ENCODE measurements around the gene ZNF764.

The ZNF764 gene

DNA sequence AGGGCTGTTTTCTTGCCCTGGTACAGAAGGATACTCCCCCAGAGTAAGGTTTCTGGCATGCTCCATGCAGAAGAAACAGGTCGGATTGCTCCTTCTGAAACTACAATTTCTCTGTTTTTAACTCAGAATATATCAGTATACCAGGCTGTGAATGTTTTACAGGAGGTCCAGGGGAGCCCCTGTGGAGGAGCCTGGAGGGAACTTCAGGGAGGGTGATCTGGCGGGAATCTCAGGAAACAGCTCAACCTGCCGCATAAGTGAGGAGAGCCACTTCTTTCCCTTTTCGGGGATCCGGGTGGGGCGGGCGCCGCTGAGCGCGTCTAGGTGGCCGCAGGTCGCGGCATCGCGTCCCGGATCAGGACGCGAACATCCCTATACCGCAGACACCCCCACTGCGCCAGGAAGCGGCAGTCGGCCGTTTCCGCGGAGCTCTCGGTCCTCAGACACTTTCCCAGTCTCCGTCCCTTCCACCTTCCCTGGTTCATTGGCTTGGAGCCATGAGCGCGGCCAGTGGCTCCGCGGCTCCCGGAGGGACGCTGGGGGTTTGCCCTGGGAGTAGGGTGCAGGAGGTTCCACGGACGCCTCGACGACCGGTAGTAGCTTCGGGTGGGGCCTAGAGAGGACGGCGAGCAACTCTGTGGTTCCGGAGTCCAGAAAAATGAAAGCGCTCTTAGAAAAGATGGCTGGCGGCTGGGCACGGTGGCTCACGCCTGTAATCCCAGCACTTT is 3.1 kb upstream of the ZNF764 start:
- Histone ChIP-seq H3K4me3 (ENCODE audit: low read length in 2 of 2) (peak overlapping the region; percentile 69 to 76), H3K9me3 (ENCODE audit: control insufficient read depth in 2 of 2, low read length in 2 of 2) (no peaks in the 10 kb centered on the region), H3K36me3 (ENCODE audit: control insufficient read depth in 2 of 2, insufficient read depth in 2 of 2, low read length in 2 of 2) (no peaks in the 10 kb centered on the region), H3K27me3 (ENCODE audit: control insufficient read depth in 1 of 2, insufficient read depth in 2 of 2, low read length in 2 of 2) (no peaks in the 10 kb centered on the region), H3K4me1 (ENCODE audit: control insufficient read depth, insufficient read depth, low read length) (peaks cover 16% of the 10 kb centered on the region), H3K27ac (ENCODE audit: low read length) (no peak overlapping the region), H3K9ac (ENCODE audit: low read length in 2 of 2) (peak overlapping the region; percentile 57 to 66)

GRCh38 chr16:30559690-30560089 is 1.5 kb upstream of the ZNF764 start:
- Histone ChIP-seq H3K9ac (ENCODE audit: low read length in 2 of 2) (no peak overlapping the region), H3K36me3 (ENCODE audit: control insufficient read depth in 2 of 2, insufficient read depth in 2 of 2, low read length in 2 of 2) (peaks cover 0 to 2% of the 10 kb centered on the region in 2 donors), H3K9me3 (ENCODE audit: control insufficient read depth in 2 of 2, low read length in 2 of 2) (no peaks in the 10 kb centered on the region), H3K4me1 (ENCODE audit: control insufficient read depth, insufficient read depth, low read length) (peaks cover 16% of the 10 kb centered on the region), H3K27ac (ENCODE audit: low read length) (no peak overlapping the region), H3K4me3 (ENCODE audit: low read length in 2 of 2) (no peak overlapping the region), H3K27me3 (ENCODE audit: control insufficient read depth in 1 of 2, insufficient read depth in 2 of 2, low read length in 2 of 2) (no peaks in the 10 kb centered on the region)

DNA sequence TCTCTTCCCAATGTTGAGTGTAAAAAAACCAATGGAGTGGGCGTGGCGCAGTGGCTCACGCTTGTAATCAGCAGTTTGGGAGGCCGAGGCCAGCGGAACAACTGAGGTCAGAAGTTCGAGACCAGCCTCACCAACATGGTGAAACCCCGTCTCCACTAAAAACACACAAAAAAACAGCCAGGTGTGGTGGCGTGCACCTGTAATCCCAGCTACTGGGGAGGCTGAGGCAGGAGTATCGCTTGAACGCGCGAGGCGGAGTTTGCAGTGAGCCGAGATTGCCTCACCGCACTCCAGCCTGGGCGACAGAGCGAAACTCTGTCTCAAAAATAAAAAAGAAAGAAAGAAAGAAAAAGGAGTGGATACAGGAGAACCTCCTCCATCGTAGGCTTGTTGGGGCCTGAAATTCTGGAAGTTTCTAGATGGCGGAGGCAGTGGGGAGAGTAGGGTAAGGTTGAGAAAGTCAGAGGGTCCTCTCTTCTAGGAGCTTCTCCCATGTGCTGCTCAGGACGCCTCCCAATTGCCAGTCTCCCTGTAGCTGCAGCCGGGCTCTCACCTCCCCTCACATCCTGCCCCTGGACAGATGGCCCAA is 709 bp upstream of the ZNF764 start:
- peaks cover 16% of the 10 kb centered on the region for H3K4me1 ChIP-seq (ENCODE audit: control insufficient read depth, insufficient read depth, low read length)
- H3K4me3 ChIP-seq (ENCODE audit: low read length in 2 of 2) = peak overlapping the region; percentile 69 to 84
- peaks cover 0 to 3% of the 10 kb centered on the region in 2 donors for H3K36me3 ChIP-seq (ENCODE audit: control insufficient read depth in 2 of 2, insufficient read depth in 2 of 2, low read length in 2 of 2)
- no peaks in the 10 kb centered on the region for H3K9me3 ChIP-seq (ENCODE audit: control insufficient read depth in 2 of 2, low read length in 2 of 2)
- H3K27ac ChIP-seq (ENCODE audit: low read length) = peak overlapping the region; percentile 91
- H3K27me3 ChIP-seq (ENCODE audit: control insufficient read depth in 1 of 2, insufficient read depth in 2 of 2, low read length in 2 of 2) = no peaks in the 10 kb centered on the region
- H3K9ac ChIP-seq (ENCODE audit: low read length in 2 of 2) = peak overlapping the region; percentile 62 to 71

GRCh38 chr16:30557707-30557956 is 542 bp downstream of the ZNF764 start:
- Histone ChIP-seq H3K4me1 (ENCODE audit: control insufficient read depth, insufficient read depth, low read length) (peaks cover 16% of the 10 kb centered on the region), H3K9ac (ENCODE audit: low read length in 2 of 2) (peak overlapping the region; percentile 84 to 86), H3K36me3 (ENCODE audit: control insufficient read depth in 2 of 2, insufficient read depth in 2 of 2, low read length in 2 of 2) (peaks cover 0 to 8% of the 10 kb centered on the region in 2 donors), H3K27ac (ENCODE audit: low read length) (peak overlapping the region; percentile 91), H3K9me3 (ENCODE audit: control insufficient read depth in 2 of 2, low read length in 2 of 2) (no peaks in the 10 kb centered on the region), H3K4me3 (ENCODE audit: low read length in 2 of 2) (peak overlapping the region; percentile 81 to 84), H3K27me3 (ENCODE audit: control insufficient read depth in 1 of 2, insufficient read depth in 2 of 2, low read length in 2 of 2) (no peaks in the 10 kb centered on the region)

DNA sequence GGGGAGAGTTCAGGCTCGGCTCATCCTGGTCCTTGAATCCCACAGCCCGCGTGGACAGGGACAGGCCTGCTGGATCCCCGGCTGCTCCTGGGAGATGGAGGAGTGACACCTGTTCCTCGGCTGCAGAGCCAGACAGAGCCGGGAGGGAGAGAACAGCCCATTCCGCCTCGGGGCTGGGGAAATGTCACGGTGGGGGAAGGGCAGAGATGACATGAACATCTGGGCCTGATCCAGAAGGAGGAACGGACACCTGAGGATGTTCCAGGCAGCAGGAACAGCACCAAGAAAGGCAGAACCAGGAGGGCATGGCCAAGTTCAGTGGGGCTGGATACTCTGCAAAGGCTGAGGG is 2.1 kb downstream of the ZNF764 start:
- Histone ChIP-seq H3K4me1 (ENCODE audit: control insufficient read depth, insufficient read depth, low read length) (peaks cover 13% of the 10 kb centered on the region), H3K9ac (ENCODE audit: low read length in 2 of 2) (no peak overlapping the region), H3K27me3 (ENCODE audit: control insufficient read depth in 1 of 2, insufficient read depth in 2 of 2, low read length in 2 of 2) (no peaks in the 10 kb centered on the region)

DNA sequence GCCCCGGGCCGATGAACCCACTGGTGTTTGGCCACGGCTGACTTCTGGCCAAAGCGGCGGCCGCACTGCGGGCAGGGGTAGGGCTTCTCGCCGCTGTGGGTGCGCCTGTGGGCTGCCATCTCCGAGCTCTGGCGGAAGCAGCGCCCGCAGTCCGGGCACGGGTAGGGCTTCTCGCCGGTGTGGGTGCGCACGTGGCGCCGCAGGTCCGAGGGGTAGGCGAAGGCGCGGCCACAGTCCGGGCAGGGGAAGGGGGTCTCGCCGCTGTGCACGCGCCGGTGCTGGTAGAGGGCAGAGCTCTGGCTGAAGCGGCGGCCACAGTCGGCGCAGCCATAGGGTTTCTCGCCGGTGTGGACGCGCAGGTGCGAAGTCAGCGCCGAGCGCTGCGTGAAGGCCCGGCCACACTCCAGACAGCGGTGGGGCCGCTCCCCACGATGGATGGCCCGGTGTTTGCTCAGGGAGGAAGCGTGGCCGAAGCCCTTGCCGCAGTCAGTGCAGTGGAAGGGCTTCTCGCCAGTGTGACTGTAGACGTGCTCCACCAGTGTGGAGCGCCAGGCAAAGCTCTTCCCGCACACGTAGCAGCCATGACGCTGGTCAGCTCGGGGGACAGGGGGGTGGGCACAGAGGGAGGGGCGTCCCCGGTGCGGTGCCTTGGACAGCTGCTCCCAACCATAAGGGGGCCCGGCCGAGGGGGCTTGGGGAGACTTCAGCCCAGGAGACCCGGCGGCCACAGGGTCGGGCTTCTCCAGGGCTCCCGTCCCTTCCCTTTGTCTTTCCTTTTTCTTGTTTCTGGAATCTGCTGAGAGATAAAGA is 2.7 kb downstream of the ZNF764 start:
- no peak overlapping the region for H3K4me3 ChIP-seq (ENCODE audit: low read length in 2 of 2)
- H3K4me1 ChIP-seq (ENCODE audit: control insufficient read depth, insufficient read depth, low read length) = peaks cover 13% of the 10 kb centered on the region
- H3K9me3 ChIP-seq (ENCODE audit: control insufficient read depth in 2 of 2, low read length in 2 of 2) = no peaks in the 10 kb centered on the region
- no peak overlapping the region for H3K27ac ChIP-seq (ENCODE audit: low read length)
- H3K9ac ChIP-seq (ENCODE audit: low read length in 2 of 2) = no peak overlapping the region
- H3K27me3 ChIP-seq (ENCODE audit: control insufficient read depth in 1 of 2, insufficient read depth in 2 of 2, low read length in 2 of 2) = no peaks in the 10 kb centered on the region
- peaks cover 0 to 8% of the 10 kb centered on the region in 2 donors for H3K36me3 ChIP-seq (ENCODE audit: control insufficient read depth in 2 of 2, insufficient read depth in 2 of 2, low read length in 2 of 2)

More for the DNA sequence above, 2.1 kb downstream of the ZNF764 start:
- Histone ChIP-seq H3K4me3 (ENCODE audit: low read length in 2 of 2) (no peak overlapping the region), H3K27ac (ENCODE audit: low read length) (no peak overlapping the region), H3K9me3 (ENCODE audit: control insufficient read depth in 2 of 2, low read length in 2 of 2) (no peaks in the 10 kb centered on the region), H3K36me3 (ENCODE audit: control insufficient read depth in 2 of 2, insufficient read depth in 2 of 2, low read length in 2 of 2) (peaks cover 0 to 8% of the 10 kb centered on the region in 2 donors)

GRCh38 chr16:30554557-30555314 is 3.4 kb downstream of the ZNF764 start:
- H3K27ac ChIP-seq (ENCODE audit: low read length) = no peak overlapping the region
- no peaks in the 10 kb centered on the region for H3K9me3 ChIP-seq (ENCODE audit: control insufficient read depth in 2 of 2, low read length in 2 of 2)
- H3K36me3 ChIP-seq (ENCODE audit: control insufficient read depth in 2 of 2, insufficient read depth in 2 of 2, low read length in 2 of 2) = peaks cover 0 to 8% of the 10 kb centered on the region in 2 donors
- H3K4me3 ChIP-seq (ENCODE audit: low read length in 2 of 2) = no peak overlapping the region
- peaks cover 13% of the 10 kb centered on the region for H3K4me1 ChIP-seq (ENCODE audit: control insufficient read depth, insufficient read depth, low read length)
- H3K9ac ChIP-seq (ENCODE audit: low read length in 2 of 2) = no peak overlapping the region
- no peaks in the 10 kb centered on the region for H3K27me3 ChIP-seq (ENCODE audit: control insufficient read depth in 1 of 2, insufficient read depth in 2 of 2, low read length in 2 of 2)

DNA sequence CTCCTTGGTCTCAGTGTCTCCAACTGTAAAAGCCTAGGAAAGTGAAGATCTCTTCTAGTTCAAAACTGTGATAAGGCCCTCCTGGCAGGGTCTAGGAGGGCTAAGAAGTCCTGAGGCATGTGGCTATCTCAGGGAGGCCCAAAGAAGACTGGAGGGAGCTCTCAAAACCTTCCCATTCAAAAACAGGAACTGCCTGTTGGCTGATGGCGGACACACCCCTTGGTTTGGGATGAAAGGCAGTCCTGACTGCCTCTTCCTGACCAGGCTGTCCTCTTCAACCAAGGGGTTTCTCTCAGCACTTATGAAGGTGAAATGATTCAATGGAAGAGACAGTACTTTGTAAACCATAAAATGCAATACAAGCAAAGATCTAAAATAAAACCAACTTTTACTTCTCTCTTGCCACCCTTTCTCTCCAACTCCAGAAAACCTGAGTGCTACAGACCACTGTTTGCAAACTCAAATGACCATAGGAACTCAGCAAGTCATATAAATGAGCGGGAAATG is 4.7 kb downstream of the ZNF764 start:
- H3K27ac ChIP-seq (ENCODE audit: low read length) = no peak overlapping the region
- H3K9me3 ChIP-seq (ENCODE audit: control insufficient read depth in 2 of 2, low read length in 2 of 2) = no peaks in the 10 kb centered on the region
- H3K4me1 ChIP-seq (ENCODE audit: control insufficient read depth, insufficient read depth, low read length) = peaks cover 9% of the 10 kb centered on the region
- H3K27me3 ChIP-seq (ENCODE audit: control insufficient read depth in 1 of 2, insufficient read depth in 2 of 2, low read length in 2 of 2) = no peaks in the 10 kb centered on the region
- H3K4me3 ChIP-seq (ENCODE audit: low read length in 2 of 2) = no peak overlapping the region
- H3K9ac ChIP-seq (ENCODE audit: low read length in 2 of 2) = no peak overlapping the region
- H3K36me3 ChIP-seq (ENCODE audit: control insufficient read depth in 2 of 2, insufficient read depth in 2 of 2, low read length in 2 of 2) = peaks cover 0 to 8% of the 10 kb centered on the region in 2 donors

DNA sequence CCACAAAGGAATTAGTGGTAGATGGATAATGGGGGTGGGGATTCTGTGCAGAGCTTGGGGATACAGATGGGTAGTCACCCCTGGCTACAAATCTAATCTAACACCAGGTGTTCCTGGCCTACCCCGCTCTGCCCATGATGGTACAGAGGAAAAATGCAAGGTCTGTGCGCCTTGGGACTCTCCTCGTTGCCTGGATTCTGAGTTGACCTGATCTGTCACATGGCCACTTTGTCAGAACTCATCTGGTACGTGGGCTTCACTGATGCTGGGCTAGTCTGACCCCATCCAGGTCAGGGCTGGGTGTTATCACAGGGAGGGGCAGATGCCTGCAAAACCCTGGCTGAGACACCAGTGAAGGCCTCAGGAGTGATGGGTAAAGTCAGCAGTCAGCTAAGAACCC is 5.2 kb downstream of the ZNF764 start:
- H3K36me3 ChIP-seq (ENCODE audit: control insufficient read depth in 2 of 2, insufficient read depth in 2 of 2, low read length in 2 of 2) = peaks cover 0 to 8% of the 10 kb centered on the region in 2 donors
- no peaks in the 10 kb centered on the region for H3K27me3 ChIP-seq (ENCODE audit: control insufficient read depth in 1 of 2, insufficient read depth in 2 of 2, low read length in 2 of 2)
- H3K9me3 ChIP-seq (ENCODE audit: control insufficient read depth in 2 of 2, low read length in 2 of 2) = no peaks in the 10 kb centered on the region
- no peak overlapping the region for H3K4me3 ChIP-seq (ENCODE audit: low read length in 2 of 2)
- no peak overlapping the region for H3K9ac ChIP-seq (ENCODE audit: low read length in 2 of 2)
- no peak overlapping the region for H3K27ac ChIP-seq (ENCODE audit: low read length)
- peaks cover 9% of the 10 kb centered on the region for H3K4me1 ChIP-seq (ENCODE audit: control insufficient read depth, insufficient read depth, low read length)

- Histone ChIP-seq H3K9me3 (ENCODE audit: control insufficient read depth in 2 of 2, low read length in 2 of 2) (no peaks in the 10 kb centered on the region), H3K36me3 (ENCODE audit: control insufficient read depth in 2 of 2, insufficient read depth in 2 of 2, low read length in 2 of 2) (peaks cover 0 to 8% of the 10 kb centered on the region in 2 donors), H3K4me1 (ENCODE audit: control insufficient read depth, insufficient read depth, low read length) (no peaks in the 10 kb centered on the region), H3K9ac (ENCODE audit: low read length in 2 of 2) (no peak overlapping the region), H3K4me3 (ENCODE audit: low read length in 2 of 2) (no peak overlapping the region), H3K27me3 (ENCODE audit: control insufficient read depth in 1 of 2, insufficient read depth in 2 of 2, low read length in 2 of 2) (no peaks in the 10 kb centered on the region), H3K27ac (ENCODE audit: low read length) (no peak overlapping the region)
Measured at GRCh38 chr16:30551781-30552180, 6.4 kb downstream of the ZNF764 start.
